ENCODE measurements around the gene TMEM120B.
"Not testable (repeated sequence)": the region's sequence is repeated elsewhere in the genome, so short reads cannot be mapped to it uniquely, and the experiment has no call there.

The TMEM120B gene

DNA sequence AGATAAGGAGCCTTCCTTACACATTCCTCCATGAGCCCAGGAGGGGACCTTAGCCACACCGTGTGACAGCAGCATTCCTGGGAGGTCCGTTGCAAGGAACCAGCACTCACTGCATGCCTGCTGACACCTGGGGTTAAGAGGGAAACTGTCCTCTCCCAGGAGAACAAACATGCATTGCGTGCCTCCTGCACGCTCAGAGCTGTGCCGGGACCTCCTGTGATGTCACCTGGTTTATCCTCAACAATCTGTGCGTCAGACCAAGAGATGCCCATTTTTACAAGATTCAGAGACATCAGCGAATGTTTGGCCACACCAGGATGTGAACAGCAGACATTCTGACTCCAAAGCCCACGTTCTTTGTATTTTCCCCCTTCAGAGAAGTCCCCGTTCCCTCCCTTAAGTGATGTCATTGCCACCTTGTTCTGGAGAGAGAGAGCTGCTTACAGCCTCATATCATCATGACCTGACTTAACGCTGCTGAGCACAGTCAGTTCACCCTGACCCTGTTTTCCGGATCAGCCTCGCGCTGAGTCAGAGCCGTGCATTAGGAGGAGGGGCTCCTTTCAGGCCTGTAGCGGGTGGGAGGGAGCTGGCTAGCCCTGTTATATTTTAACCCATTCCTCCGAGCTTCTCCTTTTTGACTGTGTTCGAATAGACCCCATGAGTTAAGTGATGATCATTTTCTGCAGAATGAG, 36.2 kb downstream of the TMEM120B start:
- DNase-seq: no peak

DNA sequence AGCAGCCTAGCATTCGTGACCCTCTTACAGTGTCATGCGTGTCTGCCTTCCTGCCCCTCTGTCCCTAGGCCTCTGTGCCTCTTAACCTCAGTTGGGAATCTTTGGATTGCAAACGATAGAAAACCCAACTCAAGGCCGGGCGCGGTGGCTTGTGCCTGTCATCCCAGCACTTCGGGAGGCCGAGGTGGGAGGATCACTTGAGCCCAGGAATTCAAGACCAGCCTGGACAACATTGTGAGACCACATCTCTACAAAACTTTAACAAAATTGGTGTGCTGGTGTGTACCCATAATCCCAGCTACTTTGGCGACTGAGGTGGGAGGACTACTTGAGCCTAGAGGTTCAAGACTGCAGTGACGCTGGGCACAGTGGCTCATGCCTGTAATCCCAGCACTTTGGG, 36.7 kb downstream of the TMEM120B start:
- DNase-seq: no peak

DNA sequence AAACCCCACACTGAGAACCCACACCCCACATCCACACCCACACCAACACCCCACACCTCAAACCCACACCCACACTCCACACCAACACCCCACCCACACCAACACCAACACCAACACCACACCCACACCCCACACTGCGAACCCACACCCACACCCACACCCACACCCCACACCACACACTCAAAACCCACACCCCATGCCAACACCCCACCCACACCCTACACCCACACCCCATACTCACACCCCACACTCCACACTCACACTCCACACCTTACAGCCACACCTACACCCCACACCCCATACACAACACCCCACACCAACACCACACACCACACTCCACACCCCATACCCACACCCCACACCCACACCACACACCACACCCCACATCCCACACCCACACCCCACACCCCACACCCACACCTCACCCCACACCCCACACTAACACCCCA, 38.0 kb downstream of the TMEM120B start:
- no peak for DNase-seq

DNA sequence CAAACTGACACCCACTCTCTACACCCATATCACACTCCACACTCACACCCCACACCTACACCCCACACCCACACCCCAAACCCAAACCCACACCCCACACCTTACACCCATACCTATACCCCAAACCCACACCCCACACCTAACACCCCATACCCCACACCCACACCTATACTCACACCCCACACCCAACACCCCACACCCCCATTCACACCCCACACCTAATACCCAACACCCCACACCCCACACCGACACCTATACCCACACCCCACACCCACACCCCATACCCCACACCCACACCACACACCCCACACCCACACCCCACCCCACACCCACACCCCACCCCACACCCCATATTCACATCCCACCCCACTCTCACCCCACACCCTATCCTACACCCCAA, 38.5 kb downstream of the TMEM120B start:
- no peak for DNase-seq

DNA sequence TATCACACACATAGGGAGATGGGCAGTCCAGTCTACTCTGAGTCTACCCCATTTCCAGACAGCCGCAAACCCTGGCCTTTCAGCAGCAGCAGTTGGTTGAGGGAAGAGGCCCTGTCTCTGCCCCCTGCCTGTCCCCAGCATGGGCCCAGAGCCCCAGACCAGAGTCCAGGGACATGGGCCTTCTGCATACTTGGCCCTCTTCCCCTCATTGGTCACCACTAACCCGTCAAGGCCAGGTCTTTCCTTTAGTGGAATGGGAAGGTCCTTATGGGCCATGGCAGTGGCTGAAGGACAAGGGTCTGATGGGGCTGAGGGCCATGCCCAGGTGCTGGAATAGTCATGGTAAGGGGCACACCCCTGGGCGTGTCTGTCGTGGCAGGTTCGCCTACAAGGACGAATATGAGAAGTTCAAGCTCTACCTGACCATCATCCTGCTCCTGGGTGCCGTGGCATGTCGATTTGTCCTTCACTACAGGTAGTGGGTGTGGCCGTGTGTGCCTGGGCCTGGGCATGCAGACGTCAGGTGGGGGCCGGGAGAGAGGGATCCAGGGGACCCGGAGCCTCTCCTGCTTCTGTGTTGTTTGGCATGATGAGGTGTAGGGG, 39.3 kb downstream of the TMEM120B start:
- DNase-seq: no peak

DNA sequence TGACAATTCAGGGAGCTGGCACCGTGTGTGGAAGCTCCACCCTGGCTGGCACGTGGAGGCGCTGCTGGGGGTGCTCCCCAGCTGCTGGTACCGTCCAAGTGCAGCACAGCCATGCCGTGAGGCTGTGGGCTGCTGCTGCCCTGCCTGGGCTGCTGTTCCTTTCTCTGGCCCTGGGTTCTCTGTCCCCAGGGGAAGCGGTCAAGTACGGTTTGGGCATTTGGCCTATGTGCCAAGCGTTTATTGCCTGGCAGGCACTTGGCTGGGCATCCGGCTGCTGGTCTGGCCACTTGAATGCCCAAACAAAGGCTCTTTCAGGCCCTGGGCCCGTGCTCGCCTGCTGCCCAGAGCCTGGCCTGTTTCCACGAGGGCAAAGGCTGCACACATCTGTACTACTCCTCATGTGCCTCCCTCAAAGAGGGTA, 41.3 kb downstream of the TMEM120B start:
- DNase-seq: no peak

DNA sequence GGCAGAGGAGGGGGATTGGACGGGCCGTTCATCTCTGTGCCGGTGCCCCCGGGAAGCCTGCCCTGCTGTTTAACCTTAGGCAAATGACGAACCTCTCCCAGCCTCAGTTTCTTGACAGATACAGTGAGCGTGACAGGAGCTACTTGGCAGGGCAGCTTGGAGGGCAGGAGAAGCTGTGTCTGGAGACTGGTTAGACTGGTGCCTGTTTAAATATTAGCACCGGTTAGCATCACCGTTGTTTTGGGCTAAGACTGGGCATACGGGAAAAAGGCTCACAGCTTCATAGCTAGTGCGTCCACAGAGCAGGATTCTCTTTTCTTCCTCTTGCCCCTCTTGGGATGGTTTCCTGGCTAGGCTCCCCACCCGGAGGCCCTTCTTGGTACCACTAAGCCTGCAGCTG, 42.3 kb downstream of the TMEM120B start:
- no peak for DNase-seq

DNA sequence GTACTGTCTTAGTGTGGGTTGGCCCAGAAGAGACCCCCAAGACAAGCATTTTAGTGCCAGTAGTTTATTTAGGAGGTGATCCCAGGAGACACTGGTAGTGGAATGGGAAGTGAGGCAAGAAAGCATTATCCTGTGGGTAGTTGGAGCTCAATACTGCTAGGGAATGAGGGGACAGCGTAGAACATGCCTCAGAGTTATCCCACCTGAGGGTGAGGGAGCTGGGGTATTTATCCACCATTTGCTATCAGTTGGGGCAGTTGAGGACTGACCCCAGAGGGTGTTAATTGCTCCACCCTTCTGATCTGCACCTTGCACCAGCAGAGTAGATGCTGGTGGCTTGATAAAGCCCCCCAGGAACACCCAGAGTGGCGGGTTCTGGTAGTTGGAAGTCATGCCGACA, 43.0 kb downstream of the TMEM120B start:
- DNase-seq: no peak

DNA sequence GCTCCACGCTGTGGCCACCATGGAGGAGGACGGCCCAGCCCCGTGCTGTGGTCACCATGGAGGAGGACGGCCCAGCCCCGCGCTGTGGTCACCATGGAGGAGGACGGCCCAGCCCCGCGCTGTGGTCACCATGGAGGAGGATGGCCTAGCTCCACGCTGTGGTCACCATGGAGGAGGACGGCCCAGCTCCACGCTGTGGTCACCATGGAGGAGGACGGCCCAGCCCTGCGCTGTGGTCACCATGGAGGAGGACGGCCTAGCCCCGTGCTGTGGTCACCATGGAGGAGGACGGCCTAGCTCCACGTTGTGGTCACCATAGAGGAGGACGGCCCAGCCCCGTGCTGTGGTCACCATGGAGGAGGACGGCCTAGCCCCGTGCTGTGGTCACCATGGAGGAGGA, 46.0 kb downstream of the TMEM120B start:
- DNase-seq: not testable (repeated sequence)

DNA sequence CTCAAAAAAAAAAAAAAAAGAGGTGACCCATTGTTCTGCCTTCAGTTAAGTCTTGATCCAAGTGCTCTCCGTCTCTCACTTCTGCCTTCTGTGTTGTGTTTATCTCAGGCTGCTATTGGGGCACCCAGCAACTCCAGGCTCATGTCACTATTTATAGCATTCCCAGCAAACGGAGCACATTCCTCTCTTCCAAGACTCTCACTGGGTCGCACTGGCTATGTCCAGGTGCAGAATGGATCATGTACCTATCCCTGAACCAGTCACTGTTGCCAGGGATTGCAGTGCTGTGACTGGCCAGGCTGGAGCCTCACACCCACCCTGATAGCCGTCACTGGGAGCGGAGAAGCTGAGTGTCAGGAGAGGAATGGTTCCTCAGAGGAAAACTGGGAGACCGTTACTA, 49.7 kb downstream of the TMEM120B start:
- no peak for DNase-seq

DNA sequence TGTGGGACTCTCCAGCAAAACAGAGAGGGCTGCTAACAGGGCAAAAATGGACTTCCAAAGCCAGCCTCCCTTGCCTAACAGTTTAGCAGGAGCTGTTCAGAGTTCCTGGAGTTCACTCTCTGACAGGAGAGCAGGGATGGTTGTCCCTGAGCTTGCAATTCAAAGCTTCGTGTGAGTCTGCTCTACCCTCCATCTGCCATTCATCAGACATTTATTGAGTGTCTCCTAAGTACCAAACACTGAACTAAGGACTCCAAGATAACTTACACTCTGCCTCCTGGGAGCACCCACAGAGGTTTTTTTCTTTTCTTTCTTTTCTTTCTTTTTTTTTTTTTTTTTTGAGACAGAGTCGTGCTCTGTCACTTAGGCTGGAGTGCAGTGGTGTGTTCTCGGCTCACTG, 52.3 kb downstream of the TMEM120B start:
- no peak for DNase-seq

DNA sequence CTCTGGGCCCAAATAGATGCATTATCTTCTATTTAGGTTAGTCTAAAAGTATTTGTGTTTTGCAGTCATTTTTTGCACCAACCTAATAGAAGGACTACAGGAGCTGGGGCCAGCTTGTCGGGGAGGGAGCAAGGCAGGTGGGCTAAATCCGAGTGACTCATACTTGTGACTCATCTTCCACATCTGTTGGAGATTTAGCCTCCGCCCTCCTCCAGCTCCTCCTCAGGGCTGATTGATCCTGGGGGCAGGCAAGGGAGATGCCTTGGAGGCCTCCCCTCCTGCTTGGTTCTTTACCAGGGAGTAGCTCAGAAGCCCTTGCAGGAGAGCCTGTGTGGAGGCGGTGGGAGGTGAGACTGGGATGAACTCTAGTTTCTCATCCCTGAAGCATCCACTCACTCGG, 53.0 kb downstream of the TMEM120B start:
- DNase-seq: no peak

DNA sequence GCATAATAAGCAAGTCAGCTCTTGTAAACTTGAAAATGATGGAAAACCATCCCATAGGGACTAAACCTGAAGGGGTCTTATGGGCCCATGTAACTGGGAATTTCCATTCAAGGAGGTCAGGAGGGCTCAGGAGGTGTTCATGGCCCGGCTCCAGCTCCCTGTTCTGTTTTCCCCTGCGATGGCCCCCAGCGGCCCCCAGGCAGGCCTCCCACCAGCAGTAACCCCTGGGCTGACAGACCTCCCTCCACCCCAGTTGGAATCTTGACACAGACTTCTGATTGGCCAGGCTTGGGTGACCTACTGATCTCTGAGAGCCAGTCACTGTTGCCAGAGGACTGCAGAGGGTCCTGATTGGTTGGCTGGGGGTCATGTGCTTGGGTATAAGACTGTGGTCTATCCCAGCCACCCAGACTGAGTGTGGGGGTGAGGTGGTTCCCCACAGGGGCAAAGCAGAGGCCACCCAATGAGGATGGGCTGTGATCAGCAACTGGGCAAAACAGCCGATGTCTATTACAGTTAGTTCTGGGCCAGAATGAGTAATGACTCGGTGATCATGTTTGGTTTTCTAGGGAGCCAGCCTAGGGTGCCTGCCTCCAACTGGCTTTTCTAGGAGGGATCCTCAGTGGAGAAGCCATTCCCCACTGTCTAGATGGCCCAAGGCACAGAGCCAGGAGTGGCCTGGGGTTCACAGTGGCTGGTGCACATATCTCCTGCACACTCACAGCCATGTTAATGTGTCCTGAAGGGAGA, 53.9 kb downstream of the TMEM120B start:
- DNase-seq: no peak

DNA sequence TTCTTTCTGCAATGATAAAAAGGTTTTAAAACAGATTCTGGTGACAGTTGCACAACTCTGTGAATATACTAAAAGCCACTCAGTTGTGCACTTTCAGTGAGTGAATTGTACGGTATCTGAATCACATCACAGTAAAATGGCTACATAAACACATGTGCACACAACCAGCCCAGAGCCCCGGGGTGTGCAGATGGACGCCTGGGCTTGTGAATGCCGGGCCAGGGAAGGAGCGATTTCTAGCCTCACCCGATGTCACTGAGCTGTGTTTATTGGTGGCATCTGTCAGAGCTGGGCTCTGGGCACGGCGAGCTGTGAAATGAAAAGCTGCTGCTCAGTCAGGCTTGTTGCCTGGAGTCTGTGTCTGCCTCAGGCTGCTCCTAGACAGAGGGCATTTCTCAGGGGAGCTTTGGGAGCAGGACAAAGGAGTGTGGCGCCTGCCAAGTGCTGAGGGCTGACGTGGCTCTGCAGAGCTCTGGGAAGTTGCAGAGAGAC, 55.0 kb downstream of the TMEM120B start:
- DNase-seq: no peak

DNA sequence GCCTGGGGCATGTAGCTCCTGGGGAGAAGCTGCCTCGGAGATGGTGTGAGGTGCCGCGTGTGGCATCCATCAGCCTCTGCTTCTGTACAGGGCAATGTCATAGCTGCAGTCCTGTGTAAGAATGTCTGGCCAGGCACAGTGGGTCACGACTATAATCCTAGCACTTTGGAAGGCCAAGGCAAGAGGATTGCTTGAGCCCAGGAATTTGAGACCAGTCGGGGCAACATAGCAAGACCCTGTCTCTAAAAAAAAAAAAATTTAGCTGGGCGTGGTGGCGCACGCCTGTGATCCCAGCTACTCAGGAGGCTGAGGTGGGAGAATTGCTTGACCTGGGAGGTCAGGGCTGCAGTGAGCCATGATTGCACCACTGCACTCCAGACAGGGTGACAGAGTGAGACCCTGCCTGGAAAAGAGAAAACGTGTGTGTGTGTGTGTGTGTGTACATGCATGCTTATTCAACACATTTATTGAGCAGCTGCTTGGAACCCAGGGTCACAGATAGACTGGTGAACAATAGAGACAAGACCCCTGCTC, 56.8 kb downstream of the TMEM120B start:
- no peak for DNase-seq

DNA sequence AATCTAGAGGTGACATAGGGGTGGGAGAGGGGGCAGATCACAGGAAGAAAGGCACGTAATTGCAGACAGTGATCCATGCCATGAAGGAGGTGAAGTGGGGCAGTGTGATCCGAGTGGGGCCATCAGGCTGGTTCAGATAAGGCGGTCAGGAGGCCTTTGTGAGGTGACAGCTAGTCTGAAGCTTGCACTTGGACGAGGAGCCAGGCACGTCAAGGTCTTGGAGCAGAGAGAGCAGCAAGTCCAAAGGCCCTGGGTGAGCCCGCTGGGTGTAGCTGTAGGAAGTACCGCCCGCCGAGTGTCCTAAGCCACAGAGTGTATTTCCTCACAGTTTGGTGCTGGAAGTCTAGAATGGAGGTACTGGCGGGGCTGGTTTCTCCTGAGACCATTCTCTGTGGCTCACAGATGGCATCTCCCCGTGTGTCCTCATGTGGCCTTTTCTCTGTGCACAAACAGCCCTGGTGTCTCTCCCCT, 57.3 kb downstream of the TMEM120B start:
- no peak for DNase-seq

DNA sequence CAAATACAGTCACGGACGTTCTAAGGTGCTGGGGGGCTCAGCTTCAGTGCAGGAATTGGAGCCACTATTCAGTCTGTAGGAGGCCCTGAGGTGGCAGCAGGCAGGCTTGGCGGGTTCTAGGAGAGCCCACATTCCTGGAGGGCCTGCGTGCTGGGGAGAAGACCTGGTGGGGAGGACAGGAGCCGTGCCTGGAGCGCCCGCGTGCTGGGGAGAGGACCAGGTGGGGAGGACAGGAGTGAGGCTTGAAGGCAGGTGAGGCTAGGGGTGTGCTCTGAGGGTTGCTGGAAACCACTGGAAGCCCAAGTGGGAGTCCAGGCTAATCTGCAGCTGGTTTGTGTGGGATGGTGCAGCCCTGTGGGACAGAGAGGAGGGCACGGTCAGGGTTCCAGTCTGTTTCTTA, 57.8 kb downstream of the TMEM120B start:
- DNase-seq: no peak

DNA sequence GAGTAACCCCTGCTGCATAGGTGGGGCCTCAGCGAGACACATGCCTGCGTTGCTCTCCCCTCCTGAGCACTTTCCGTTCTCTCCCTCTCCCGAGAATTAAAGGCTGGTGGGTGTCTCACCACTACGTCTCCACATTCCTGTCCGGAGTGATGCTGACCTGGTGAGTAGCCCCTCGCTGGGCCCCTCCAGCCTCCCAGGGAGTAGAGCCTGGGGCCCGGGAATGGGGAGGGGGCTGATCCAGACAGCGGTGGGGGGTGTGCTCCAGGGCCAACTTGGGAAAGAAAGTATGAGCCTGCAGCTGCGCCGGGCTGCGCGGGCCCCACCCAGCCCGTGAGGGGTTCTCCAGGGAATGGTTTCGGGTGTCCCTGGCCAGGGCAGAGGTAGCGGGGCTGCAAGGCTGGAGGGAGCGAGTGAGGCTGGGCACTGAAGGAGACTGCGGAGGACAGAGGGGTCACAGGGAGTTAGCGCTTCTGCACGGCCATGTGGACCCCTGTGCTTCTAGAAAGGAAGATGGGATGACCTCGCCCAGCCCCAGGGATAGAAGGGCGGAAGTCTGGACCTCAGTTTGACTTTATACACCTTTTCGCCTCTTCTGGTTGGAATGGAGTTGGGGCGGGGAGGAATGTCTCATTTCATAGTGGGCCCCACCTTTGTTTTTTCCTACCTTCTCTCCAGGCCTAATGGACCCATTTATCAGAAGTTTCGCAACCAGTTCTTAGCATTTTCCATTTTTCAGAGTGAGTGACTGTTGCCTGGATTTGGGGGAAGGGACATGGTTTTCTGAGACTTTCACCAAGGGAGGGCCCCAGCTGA, 58.5 kb downstream of the TMEM120B start:
- DNase-seq: no peak

DNA sequence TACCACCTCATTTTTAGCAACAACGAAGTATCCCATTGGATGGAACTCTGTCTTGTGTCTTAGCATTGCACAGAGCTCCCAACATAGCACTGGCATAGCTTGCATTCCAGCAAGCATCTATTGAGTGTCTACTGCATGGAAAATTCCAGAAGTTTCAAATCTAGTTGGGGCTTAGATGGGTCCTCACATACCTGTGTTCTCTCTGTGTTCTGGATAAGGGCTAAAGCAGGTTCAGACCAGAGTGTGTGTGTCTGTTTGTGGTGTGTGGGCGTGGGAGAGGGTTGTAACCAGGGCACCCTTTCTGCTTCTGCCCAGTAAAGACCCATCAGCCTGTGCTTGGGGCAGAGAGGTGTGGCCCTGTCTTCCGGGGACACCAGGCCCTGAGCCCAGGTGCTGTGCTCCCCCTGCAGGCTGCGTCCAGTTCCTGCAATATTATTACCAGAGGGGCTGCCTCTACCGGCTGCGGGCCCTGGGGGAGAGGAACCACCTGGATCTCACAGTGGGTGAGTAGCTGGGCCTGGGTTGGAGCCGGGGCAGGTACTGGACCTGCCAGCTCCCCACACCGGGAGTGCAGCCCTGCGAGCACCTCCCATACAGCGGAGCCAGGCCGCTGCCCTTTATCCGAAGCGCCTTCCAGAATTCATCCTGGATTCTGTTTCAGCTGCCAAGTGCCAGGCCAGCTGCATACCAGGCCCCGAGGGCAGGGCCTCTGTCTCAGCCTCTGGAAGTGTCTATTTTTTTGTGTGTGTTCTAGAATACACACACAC, 60.6 kb downstream of the TMEM120B start:
- DNase-seq: no peak

DNA sequence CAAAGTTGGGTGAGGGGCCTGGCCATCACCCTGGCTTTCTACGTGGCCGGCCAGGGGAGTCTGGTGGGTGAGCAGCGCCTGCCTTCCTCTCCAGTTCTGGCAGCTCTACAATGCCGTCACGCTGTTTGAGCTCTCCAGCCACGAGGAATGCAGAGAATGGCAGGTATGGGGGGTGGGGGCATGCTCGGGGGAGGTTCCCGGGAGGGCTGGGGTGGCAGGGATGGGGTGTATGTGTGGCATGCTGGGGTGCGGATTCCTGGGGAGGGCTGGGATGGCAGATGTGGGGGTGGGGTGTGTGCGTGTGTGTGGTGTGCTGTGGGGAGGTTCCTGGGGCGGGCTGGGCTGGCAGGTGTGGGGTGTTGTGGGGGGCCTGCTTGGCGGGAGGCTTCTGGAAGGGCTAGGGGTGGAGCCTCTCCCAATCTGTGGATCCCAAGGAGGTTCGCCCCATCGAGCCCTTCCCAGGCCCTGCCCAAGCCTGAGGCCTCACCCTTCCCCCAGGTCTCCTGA, 62.5 kb downstream of the TMEM120B start:
- DNase-seq: no peak

DNA sequence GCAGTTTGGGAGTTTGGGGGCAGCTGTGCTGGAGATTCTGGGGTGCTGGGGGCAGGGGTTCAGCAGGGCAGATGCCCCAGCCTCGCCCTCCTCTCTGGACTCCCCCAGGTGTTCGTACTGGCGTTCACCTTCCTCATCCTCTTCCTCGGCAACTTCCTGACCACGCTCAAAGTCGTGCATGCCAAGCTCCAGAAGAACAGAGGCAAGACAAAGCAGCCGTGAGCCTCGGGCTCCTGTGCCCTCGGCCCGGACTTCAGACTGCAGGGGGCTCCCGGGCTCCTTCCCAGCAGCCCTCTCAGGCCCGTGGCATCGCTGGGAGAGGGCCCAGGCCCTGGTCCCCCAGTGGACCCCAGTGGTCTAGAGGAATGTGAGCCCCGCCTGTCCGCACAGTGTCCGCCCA, 62.9 kb downstream of the TMEM120B start:
- no peak for DNase-seq
